ENCODE data around the gene SH3PXD2B.

The SH3PXD2B gene

GRCh38 chr5:172436879-172437369 is 17.4 kb downstream of the SH3PXD2B start:
- DNase-seq (ENCODE audit: low read depth), result no peak

GRCh38 chr5:172436078-172436878 is 18.0 kb downstream of the SH3PXD2B start:
- no peak for DNase-seq (ENCODE audit: low read depth)

DNA sequence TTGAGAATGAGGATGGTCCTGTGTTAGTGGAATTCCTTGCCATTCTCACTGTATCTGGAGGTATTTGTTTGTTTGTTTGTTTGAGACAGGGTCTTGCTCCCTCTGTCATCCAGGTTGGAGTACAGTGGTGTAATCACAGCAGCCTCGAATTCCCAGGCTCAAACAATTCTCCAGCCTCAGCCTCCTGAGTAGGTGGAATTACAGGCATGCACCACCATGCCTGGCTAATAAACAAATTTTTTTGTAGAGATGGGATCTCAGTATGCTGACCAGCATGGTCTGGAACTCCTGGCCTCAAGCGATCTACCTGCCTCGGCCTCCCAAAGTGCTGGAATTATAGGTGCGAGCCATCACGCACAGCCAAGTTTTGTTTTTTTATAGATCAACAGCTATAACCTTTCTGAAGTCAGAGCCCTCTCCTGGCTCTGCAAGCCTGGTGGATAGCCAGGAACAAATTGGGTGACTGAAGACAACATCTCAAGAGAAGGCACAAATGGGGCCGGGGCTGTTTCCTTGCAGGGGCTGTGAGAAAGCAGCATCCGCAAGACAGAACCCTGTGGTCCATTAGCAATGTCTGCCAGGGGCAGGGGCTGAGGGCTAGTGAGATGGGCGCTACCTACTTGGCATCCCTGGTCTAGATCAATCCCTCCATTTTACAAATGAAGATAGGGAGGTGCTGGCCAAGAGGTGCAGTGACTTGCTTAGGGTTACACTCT is 18.8 kb downstream of the SH3PXD2B start:
- DNase-seq (ENCODE audit: low read depth), result no peak

DNA sequence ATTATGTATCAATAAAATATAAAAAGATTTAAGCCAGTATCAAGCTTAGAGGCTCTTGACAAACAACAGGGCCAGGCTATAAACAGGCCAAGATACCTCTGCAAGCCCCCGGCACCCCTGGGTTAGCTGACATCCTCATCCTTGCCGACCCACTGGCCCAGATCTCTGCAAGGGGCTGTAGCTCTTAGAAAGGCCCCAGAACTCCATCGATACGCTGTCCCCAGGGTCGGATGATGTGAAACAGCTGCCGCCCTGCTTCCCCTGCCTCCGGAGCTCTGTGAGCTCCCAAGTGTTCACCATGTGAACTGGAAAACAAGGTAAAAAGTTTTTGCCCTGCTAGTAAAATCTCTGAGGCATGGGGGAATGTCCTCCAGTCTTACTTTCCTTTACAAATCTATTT is 20.1 kb downstream of the SH3PXD2B start:
- no peak for DNase-seq (ENCODE audit: low read depth)

- no peak for DNase-seq (ENCODE audit: low read depth)
These were observed 20.8 kb downstream of the SH3PXD2B start for GRCh38 chr5:172433513-172433912.

- DNase-seq (ENCODE audit: low read depth), result no peak
These were observed 21.3 kb downstream of the SH3PXD2B start for GRCh38 chr5:172433071-172433470.

DNA sequence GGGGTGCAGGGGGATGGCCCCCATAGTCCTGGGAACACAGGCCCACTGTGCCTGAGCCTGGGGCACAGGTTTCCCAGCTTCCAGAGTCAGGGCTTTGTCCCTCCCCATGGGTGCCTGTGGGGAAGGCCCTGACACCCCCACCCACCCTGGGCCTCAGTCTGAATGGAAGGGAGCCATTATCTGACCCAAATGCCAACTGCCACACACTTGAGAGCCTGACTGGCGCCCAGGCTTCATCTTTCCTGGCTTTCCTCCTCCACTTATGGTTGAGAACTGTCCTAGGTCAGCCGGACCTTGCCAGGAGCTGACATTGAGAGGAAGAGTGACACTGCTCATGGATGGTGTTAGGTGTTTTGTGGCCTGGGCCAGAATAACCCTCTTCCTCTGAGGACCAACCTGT is 24.0 kb downstream of the SH3PXD2B start:
- DNase-seq (ENCODE audit: low read depth), result no peak

DNA sequence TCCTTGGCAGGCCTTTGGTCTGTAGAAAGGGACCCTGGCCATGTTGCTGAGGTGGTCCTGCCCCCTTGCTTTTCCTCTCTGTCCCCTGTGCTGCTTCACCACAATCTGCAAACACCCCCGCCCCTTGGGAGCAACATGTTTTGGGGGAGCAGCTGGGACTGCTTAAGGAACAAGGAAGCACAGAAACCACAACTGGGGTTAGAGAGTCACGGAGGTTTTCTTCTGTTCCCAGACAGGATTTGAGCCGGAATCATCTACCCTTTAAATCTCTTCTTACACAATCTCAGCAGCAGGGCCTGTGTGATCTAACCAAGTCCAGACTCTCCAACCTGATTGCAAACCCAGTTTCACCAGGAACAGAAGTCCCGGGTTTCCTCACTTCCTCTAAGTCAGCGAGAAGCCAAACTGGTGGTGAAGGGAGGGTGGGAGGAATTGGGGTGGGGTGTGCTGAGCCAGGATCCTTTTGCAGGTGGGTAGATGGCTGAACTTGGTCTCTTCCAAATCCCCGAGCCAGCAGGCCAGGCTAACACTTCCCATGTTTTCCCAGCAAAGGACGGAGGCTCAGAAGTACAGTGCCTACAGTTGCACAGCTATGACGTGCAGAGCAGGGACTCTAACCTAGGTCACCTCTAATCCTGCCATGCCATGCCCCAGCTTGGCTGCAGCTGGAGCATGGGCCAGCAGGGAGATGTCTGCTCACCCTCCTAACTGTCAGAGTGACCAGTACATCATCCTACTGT is 25.0 kb downstream of the SH3PXD2B start:
- no peak for DNase-seq (ENCODE audit: low read depth)

- DNase-seq (ENCODE audit: low read depth), result no peak
These were observed 25.8 kb downstream of the SH3PXD2B start for GRCh38 chr5:172428224-172429166.

DNA sequence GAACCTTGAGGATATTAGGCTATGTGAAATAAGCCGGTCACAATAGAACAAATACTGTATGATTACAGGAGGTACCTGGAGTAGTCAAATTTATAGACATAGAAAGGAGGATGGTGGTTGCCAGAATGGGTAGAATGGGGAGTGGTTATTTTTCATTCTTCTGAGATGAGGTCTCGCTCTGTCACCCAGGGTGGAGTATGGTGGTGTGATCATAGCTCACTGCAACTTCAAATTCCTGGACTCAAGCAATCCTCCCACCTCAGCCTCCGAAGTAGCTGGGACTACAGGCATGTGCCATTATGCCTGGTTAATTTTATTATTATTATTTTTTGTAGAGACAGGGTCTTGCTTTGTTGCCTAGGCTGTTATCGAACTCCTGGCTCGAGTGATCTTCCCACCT is 27.1 kb downstream of the SH3PXD2B start:
- DNase-seq (ENCODE audit: low read depth), result no peak

DNA sequence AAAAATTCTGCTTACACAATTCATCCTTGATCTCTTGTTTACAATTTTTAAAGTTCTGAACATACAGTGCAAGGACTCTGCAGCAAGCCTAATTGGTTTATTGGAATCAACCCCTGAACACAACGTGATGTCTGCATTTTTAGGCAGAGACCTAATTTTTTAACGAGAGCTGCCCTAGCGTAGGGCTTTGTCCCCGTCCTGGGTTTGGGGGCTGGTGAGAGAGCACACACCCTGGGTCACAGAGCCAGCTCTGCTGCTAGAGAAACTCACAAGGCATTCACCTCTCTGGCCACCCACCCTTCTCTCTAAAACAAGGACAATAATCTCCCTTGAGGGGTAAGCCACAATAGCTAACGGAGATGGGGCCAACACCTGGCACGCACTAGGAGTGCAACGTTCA is 28.2 kb downstream of the SH3PXD2B start:
- DNase-seq (ENCODE audit: low read depth), result no peak

DNA sequence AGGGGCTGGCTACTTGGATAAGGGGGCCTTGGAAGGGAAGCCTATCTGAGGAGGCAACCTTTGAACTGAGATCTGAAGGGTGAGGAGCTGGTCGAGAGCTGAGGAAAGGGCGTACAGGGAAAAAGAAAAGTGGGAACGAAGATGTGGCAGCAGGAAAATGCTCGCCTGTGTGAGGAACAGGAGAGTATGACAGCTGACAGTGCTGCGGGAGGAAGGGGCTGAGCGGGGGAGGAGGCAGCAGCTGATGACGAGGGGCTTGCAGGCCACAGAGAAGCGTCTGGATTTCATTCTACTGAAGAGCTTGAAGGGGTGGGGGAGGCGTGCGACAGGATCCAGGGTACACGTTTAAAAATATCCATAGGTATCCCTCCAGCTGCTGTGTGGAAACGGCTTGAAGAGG is 28.9 kb downstream of the SH3PXD2B start:
- DNase-seq (ENCODE audit: low read depth), result no peak

DNA sequence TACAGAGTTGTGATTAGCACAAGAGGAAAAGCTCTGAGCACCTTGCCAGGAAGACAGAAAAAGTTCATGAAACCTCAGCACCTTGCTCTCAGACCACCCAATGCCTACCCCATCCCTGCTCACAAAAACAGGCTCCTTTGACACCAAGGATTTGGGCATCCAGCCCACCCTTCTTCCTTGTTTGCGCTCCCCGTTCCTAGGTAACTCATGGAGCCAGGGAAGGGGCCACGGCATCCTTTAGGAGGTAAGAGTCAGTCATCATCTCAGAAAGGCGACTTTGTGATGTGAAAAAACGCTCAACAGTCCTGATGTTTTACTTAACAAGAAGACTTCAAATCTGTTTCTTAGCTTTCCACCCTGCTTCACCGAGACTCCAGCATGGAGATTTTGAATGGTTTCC is 29.5 kb downstream of the SH3PXD2B start:
- no peak for DNase-seq (ENCODE audit: low read depth)

DNA sequence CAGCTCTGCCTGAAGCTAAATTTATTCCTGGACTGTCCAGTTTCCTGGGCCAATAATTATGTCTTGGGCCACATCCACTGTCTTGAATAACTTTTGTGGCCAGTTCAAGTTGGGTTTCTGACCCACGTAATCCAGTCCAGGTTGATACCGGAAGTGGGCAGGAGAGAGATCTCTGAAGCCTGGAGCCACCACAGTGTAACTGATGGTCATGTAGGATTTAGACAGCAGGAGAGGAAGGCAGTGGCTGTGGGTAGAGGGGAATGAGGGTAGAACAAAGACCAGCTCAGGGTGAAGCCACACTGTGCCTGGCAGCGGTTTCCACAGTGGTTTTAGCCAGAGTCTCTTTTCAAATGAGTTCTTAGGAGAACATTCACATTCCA is 30.2 kb downstream of the SH3PXD2B start:
- no peak for DNase-seq (ENCODE audit: low read depth)

- no peak for DNase-seq (ENCODE audit: low read depth)
These were observed 30.8 kb downstream of the SH3PXD2B start for GRCh38 chr5:172423379-172424110.

DNA sequence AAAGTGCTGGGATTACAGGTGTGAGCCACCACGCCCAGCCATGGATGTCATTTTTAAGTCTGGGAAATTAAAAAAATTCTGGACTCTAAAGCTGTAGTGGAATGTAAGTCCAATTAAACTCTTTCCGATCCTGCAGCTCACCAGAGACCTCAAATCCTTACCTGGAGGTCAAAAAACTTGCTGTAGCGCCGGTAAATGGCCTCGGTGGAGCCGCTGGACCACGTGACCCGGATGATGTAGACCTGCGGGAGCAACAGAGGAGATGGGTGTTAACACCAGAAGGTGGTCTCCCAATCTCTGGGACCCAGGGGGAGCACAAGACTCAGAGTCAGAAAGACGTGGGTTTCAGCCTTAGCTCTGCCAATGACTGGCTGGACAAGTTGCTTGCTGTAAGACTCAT is 32.1 kb downstream of the SH3PXD2B start:
- DNase-seq (ENCODE audit: low read depth), result no peak

DNA sequence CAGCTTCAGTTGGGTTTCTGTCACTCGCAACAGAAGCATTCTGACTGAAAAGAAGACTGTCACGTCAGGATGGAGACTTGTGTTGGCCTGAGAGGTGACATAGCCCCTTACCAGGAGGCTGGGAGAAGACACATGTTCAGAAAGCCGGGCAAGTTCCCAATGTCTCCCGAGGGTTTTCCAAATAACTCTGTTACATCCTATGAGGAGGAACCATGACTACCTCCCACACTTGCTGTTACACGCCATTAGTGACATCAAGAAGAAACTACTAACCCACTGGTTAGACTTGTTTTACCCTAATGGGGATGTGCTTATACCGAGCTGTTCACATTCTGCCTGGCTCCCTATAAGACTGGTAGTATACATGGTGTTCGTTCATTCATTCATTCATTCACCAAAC is 33.3 kb downstream of the SH3PXD2B start:
- DNase-seq (ENCODE audit: low read depth), result no peak

DNA sequence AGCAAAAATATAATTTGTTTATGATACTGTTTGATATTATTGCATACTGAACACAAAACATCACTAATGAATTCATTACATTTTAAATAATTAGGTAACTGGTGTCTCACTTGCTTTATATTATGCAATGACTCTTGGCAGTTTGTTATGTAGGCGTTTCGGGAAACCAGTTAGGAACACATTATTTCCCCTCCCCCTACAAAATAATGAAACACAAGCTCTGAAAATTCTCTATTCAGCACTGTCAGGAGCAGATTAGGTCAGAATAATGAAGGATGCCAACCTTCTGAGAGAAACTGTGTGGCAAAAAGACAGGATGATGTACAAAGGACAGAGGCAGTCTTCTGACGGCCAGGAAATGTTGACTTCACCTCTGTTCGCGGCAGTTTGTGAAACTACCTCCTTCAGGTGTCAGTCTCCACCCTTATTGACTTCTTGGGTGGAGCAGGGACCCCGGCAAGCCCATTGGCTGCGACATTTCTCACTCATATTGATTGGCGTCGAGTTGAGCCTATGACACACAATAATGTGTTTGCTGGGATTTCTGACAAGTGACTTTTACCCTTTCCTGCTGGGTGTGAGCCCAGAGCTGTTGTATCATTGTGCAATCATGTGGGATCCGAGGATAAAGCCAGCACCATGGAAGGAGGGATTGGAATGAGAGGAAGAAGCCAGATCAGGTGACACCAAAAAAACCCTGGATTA is 33.9 kb downstream of the SH3PXD2B start:
- no peak for DNase-seq (ENCODE audit: low read depth)

DNA sequence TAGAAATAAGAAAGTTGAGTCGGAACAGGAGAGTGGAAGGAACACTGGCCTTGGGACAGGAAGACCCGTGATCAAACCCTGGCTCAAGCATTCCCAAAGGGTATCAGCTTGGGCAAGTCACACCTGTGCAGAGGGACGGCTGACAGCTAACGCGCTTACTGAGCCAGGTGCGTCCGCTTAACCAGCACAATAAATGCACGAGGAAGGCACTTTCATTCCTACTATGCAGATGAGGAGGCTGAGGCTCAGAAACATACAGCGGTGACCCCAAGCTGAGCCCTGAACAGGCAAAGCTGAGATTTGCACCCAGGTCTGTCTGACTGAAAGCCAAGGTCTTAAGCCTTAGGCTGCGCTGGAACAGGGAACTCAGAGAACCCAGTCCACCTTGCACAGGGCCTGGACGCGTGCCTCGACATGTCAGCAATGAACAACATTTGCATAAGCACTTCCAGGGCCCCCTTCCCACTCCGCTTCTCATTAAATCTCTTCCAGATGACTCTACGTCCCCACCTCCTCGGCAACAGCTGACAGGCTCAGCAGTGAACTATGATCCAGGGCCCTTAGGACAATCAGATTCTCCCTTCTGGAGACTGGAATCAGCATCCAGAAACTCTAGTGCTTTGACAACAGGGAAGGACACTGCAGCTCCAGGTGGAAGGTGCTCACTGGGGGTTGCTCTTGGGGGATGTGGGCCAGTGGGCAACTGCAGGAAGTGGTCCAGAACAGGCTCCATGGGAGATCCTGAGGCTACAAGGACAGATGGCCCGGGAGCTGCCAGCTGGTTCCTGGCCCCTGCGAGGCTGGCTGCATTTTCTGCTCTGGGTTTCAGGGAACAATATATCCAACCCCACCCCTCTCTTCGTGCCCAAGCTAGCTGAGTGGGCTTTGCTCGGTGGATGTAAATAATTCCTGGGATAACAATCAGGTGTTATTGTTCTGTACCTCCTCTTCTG is 35.2 kb downstream of the SH3PXD2B start:
- no peak for DNase-seq (ENCODE audit: low read depth)

All from stimulated activated CD8-positive, alpha-beta memory T cell treated with anti-CD3 and anti-CD28 coated beads, Interleukin-15, amount 100 ng/mL, for 24 hours (primary cell).